ENCODE results near the gene JAGN1. TPM values are rescaled to one million over a fixed set of nuclear protein-coding genes. Genes with fewer than 3 reads are reported as not detected.
"Not testable (repeated sequence)": the region's sequence is repeated elsewhere in the genome, so short reads cannot be mapped to it uniquely, and the experiment has no call there.

JAGN1 gene
- polyA plus RNA-seq, 1 donor = 31.7 TPM

DNA sequence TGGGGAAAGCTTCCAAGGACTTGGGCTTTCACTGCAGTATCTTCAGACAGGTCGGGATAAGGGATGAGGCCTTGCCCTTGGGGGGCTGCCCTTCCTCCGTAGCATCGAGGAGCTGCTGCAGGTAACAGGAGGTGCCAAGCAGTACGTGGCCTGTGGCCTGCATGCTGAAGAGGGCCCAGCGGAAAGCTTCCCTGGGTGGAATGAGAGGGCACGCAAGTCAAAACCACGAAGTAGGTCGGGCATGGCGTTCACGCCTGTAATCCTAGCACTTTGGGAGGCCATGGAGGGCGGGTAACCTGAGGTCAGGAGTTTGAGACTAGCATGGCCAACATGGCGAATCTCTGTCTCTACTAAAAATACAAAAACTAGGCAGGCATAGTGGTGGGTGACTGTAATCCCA is 23.3 kb upstream of the JAGN1 start:
- DNase-seq (ENCODE audit: low read depth) = no peak

DNA sequence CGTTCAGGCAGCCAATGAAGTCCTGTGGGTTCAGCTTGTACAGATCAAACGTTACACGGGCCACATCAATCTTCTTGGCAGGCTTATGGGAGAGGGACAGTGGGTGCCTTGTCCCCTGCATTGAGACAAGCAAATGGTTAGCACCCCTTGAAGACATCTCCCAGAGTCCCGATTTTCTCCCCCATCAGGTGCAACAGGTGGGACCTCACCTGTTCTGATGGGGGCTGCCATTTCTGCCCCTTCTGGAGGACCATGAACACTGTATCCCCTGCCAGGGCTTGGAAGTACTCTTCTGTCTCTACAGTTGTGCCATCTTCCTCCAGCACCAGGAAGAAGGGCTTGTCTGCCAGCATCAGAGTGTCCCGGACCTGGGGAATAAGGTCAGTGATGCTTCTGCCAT is 20.5 kb upstream of the JAGN1 start:
- DNase-seq (ENCODE audit: low read depth) = no peak

DNA sequence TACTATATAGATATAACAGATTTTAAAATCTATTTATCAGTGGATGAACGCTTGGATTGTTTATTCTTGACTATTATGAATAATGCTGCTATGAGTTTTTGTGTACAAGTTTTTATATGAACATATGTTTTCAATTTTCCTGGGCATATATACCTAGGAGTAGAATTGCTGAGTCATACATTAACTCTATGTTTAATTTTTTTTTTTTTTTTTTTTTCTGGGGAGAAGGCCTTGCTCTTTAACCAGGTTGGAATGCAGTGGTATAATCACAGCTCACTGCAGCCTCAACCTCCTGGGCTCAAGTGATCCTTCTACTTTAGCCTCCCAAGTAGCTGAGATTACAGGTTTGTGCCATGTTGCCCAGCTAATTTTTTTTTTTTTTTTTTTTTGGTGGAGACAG is 19.4 kb upstream of the JAGN1 start:
- no peak for DNase-seq (ENCODE audit: low read depth)

DNA sequence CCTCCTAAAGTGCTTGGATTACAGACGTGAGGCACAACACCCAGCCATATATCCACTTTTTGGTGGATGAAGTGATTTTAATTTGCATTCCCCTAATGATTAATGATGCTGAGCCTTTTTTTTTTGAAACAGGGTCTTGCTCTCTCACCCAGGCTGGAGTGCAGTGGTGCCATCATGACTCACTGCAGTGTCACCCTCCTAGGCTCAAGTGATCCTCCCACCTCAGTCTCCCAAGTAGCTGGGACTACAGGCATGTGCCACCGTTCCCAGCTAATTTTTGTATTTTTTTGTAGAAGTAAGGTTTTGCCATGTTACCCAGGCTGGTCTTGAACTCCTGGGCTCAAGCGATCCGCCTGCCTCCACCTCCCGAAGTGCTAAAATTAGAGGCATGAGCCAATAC is 18.3 kb upstream of the JAGN1 start:
- DNase-seq (ENCODE audit: low read depth) = not testable (repeated sequence)

DNA sequence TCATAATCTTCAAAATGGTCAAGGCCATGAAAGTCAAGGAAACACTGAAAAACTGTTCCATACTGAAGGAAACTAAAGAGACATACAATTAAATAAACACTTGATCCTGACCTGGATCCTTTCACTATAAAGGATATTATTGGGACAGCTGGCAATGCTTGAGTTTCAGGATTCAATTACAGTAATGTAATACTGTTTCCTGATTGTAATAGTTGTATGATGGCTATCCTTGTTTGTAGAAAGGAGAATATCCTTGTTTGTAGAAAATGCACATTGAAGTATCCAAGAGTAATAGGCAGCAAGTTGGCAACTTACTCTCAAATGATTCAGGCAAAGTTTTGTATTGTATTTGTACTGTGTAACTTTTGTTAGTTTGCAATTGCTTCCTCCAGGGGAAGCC is 15.0 kb upstream of the JAGN1 start:
- no peak for DNase-seq (ENCODE audit: low read depth)

DNA sequence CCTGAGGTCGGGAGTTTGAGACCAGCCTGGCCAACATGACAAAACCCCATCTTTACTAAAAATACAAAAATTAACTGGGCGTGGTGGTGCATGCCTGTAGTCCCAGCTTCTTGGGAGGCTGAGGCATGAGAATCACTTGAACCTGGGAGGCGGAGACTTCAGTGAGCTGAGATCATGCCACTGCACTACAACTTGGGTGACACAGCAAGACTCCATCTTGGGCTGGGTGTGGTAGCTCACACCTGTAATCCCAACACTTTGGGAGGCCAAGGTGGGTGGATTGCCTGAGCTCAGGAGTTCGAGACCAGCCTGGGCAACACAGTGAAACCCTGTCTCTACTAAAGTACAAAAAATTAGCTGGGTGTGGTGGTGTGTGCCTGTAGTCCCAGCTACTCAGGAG is 14.2 kb upstream of the JAGN1 start:
- not testable (repeated sequence) for DNase-seq (ENCODE audit: low read depth)

DNA sequence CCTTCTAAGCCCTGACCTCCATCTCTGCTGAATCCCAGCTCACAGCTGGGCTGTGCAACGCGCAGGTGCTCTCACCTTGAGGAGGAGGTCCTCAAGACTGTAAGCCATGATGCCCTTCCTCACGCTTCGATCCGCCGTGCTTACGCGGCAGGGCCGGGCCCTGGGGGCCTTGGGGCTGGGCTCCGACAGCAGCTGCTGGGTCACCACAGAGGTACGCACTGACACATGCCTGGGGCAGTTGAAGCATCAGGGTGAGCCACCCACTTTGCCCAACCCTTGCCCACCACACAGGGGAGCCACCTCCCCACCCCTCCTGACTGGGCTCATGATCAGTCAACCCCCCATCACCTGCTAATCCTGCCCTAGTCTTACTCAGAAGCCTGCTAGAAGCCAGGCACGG is 13.4 kb upstream of the JAGN1 start:
- DNase-seq (ENCODE audit: low read depth) = no peak

DNA sequence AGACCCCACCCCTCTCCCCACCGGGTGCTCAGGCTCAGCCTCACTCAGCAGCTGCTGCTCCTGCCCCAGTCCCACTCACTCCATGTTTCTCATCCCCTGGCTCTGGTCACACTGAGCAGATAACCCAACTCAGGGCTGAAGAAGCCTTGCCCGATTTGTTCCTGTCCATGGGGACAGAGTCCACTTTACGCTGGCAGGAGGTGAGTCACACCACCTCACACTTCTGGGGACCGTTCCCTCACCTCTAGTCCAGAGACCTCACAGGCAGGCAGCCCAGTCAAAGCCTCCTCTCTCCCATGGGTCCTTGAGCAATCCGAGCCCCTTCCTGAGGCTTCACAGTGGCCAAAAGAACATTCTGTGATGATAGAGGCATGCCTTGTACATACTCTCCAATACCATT is 11.7 kb upstream of the JAGN1 start:
- DNase-seq (ENCODE audit: low read depth) = no peak

DNA sequence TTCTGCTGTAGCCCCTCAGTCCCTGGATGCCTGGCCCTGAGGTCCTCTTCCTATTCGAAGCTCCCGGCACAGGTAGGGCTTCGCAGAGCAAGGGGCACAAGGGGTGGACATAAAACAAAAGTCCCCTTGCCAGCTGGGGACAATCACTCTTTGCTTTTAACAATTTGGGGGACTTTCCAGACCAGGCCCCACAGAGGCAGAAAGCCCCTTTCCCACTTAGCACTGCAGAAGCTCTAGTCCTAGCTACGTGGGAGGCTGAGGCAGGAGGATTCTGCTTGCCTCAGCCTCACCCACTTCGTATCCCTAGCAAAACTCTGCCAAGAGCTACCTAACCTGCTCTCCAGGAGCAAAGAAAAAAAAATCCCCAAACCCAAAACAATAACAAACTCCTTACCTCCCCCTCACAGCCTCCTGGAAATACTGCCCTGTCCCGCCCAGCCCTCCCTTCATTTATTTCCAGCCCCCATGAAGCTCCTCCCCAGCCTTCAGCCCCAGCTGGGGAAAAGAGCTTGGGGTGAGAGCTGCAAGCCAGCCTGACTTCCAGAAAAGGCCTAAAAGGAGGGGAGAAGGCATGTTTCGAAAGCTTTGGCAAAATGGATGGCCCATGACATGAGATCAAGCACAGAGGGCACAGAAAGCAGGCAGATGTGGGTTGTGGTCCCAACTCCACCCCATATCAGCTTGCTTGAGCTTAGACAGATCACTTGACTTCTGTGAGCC is 10.4 kb upstream of the JAGN1 start, which contains the start of gene CIDEC:
TSS of gene CIDEC (minus strand) at position 424 of the 720 bp plus-strand sequence. CDS start 1,767 bp downstream, outside the sequence.
- no peak for DNase-seq (ENCODE audit: low read depth)

DNA sequence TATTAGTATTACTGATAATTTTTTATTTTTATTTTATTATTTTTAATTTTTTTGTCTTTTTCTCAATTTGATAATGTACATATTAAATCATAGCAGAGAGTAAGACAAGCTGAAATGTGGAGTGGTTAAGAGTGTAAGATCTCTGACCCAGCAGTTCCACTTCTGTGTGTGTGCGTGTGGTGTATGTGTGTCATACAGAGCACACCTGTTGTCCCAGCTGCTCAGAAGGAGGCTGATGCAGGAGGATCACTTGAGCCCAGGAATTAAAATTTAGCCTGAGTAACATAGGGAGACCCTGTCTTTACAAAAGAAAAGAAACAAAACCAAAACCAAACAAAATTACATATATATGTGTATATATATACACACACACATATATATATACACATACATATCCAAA is 9.0 kb upstream of the JAGN1 start:
- DNase-seq (ENCODE audit: low read depth) = no peak

DNA sequence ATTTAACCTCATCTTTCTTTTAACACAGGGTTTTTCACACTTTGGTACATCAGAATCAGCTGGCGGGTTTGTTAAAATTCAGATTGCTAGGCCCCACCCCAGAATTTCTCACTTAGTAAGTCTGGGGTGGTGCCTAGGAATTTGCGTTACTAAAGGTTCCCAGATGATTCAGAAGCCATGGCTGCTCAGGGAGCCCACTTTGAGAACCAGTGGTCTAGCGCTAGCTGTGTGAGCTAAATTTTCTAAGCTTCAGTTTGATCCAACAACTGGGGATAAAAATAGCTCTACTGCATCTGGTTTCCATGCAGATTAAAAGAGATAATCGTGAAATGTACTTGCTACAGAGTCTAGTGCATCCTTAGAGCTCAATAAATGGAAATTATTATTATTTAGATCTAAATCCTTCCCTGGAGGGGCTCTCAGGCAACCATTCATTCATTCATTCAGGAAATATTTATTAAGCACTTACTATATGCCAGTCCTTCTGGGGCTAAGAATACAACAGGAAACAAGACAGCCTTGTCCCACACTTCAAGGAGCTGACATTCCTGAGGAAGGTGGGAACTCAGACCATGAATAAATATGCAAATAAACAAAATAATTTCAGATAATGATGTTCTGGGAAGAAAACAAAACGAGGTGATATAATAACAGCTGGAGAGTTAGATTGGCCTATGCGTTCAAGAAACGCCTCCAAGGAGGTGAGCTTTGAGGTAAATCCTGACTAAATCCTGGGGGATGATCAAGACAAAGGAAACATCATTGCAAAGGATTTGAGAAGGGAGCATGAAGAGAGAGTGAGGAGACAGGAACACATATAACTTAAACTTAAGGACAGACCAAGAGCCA is 6.5 kb upstream of the JAGN1 start:
- no peak for DNase-seq (ENCODE audit: low read depth)

DNA sequence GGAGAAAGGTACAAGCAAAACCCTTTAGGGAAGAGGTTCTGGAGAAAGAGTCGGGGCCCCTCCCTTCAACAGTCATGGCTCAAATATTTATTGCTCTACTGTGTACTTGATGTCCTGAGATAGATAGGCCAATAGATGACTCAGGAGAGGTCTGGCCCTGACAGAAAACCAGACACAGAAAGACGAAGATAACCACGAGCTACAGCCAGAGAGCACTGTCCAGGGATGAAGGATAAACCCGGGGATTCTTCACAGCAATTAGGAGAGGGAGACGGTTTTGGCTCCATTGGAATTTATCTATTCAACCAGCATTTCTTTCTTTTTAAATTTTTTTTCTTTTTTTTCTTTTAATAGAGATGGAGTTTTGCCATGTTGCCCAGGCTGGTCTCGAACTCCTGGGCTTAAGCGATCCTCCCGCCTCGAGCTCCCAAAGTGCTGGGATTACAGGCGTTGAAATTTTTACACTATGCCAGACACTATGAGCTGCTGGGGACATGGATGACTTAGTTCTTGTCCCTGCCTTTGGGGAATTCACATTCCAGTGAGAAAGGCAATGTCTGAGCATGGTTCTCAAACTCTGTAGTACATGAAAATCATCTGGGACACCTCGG is 5.8 kb upstream of the JAGN1 start:
- no peak for DNase-seq (ENCODE audit: low read depth)

DNA sequence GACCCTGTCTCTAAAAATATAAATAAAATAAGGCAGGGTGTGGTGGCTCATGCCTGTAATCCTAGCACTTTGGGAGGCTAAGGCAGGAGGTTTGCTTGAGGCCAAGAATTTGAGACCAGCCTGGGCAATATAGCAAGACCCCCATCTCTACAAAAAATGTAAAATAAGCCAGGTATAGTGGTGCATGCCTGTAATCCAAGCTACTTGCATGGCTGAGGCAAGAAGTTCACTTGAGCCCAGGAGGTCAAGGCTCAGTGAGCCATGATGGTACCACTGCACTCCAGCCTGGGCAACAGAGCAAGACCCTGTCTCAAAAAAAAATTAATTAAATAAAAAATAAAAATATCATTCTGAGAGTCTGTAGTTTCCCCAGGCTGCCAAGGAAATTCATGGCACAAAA is 4.1 kb upstream of the JAGN1 start:
- no peak for DNase-seq (ENCODE audit: low read depth)

DNA sequence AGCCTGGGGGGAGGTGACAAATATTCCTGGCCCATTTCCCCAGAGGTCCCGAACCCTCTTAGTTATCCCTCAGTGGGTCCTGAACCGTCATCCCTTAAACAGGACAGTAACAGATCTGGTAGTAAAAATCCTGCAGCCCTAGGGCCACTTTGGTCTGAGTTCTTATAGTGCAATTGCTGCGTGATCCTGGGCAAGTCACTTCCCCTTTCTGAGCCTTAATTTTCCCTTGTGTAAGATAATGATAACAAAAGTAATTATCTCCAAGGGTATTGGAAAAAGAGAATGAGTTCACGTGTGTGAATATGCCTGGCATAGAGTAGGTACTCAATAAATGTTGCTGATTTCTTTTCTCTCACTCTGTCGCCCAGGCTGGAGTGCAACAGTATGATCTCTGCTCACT is 2.9 kb upstream of the JAGN1 start:
- DNase-seq (ENCODE audit: low read depth) = no peak

DNA sequence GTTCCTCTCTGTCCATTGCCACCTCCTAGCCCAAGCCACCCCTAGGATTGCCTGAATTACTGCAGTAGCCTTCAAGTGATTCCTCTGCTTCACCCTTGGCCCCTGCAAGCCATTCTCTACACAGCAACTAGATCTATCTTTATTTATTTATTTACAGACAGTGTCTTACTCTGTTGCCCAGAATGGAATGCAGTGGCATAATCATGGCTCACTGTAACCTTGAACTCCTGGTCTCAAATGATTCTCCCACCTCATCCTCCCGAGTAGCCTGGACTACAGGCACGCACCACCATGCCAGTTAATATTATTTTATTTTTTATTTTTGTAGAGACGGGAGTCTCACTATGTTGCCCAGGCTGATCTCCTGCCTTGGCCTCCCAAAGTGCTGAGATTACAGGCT is 1.9 kb upstream of the JAGN1 start:
- DNase-seq (ENCODE audit: low read depth) = no peak

DNA sequence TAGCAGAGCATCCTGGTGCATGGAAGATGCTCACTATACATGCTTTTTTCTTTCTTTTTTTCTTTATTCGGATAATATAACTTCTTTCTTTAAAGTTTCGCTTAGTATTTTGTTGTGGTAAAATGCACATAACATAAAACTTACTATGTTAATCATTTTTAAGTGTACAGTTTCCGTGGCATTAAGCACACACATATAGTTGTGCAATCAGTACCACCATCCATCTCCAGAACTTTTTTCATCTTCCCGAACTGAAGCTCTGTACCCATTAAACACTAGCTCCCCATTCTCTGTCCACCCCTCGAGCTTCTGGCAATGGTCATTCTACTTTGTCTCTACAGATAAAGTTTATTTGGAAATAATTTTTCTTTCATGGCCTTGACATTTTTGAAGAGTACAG is 1.0 kb upstream of the JAGN1 start:
- DNase-seq (ENCODE audit: low read depth) = no peak

DNA sequence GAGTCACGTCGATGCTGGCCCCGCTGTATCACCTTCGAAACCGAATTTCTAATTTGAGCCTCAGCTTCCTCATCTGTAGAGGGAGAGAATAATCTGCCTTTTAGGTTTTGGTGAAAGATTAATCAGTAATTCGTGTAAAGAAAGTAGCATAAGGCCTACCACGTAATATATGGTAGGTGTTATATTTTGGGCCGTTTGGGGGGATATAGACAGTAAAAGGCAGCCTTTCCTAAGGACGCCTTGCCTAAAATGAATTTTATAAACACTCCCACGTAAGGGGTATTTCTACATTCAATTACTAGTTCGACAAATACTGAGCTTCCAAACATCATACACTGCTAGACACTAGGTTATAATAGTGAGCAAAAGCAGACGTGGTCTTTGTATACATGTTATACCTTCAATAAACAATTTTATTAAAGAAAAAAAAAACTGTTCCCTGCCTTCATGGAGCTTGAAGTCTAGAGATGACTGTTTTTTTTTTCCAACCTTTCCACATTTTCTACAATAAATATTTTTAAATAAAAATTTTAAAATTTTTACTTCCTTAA is 737 bp downstream of the JAGN1 start:
- DNase-seq (ENCODE audit: low read depth) = no peak

DNA sequence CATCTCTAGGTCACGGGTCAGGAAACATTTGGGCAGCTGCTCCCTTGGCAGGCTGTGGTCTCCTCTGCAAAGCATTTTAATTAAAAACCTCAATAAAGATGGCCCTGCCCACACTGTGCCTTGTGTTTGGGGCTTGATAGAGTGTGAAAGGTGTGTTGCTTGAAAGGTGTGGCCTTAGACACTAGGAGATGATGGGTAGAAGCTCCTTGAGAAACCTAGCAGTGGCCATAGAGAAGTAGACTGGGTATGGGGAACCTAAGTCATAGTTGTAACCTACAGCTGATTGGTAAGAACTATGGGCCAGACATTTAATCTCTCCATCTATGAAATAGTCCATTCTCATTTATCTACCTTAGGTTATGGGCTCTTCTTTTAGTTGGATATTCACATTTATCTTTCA is 3.3 kb downstream of the JAGN1 start:
- DNase-seq (ENCODE audit: low read depth) = no peak

DNA sequence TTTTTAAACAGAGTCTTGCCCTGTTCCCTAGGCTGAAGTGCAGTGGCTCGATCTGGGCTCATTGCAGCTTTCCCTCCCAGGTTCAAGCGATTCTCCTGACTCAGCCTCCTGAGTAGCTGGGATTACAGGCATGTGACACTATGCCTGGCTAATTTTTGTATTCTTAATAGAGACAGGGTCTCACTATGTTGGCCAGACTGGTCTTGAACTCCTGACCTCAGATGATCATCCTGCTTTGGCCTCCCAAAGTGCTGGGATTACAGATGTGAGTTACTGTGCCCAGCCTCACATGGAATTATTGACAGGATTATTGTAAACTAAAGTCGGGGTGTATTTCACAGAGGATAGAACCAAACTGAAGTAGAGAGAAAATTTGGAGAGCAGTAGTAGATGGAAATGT is 5.3 kb downstream of the JAGN1 start:
- not testable (repeated sequence) for DNase-seq (ENCODE audit: low read depth)

DNA sequence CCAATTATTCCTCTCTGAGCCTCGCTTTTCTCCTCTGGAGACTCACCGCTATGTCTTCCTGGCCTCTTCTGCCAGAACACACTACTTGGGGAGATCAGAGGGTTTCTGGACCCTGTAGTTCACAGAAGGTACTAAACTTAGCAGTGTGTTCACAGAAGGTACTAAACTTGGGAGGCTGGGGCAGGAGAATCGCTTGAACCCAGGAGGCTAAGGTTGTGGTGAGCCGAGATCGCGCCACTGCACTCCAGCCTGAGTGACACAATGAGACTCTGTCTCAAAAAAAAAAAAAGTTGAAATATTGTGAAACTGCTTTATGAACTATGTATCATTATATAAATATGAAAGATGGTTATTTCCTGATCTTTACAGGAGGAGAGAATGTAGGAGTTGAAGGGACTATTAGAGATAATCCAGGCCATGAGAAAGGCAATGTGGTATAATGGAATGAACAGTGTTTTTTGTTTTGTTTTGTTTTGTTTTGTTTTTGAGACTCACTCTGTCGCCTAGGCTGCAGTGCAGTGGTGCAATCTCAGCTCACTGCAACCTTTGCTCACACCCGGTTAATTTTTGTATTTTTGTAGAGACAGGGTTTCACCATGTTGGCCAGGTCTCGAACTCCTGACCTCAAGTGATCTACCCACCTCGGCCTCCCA is 6.5 kb downstream of the JAGN1 start:
- not testable (repeated sequence) for DNase-seq (ENCODE audit: low read depth)

DNA sequence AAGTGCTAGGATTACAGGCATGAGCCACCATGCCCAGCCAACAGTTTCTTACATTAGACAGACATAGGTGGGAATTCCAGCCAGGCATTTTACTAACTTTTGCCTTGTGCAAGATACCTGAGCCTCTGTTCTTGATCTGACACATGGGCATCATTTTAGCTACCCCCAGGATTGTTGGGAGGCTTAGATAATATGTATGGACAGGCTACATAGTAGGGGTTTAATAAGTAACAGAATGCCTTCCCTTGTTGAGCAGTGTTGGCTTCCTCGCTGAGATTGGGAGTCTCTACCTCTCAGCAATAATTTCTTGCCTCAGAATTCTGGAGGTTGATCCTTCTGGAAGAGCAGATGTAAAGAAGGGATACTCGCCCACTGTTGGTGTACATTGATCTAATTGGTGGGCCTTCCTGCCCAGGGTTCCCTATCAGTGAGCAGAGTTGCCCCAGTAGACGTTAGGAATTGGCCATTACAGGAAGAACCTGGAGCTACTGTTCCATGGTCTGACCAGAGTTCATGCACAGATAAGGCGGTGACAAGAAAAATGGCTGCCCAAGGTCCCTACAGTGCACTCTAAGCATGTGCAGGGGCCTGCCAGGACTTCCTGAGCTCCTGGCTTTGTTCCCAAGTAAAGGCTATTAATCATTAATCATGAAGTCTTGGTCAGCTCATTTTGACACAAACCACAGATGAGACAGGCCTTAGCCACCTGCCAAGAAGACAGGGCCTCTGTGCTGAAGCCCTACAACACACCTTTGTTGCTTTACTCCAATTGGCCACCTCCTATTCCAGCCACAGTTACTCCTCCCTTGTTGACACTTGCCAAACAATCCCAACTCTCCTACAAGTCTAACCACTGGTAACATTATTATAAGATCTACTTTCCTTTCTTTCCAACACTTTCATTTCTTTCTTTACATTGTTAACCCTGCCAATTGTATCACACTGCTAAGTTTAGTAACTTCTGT is 7.3 kb downstream of the JAGN1 start:
- no peak for DNase-seq (ENCODE audit: low read depth)
